Measurements from ENCODE around the gene KRT24. TPM values are rescaled to one million over a fixed set of nuclear protein-coding genes. Genes with fewer than 3 reads are reported as not detected.

KRT24 gene
- total and polyA plus RNA-seq, 8 donors, result not detected

DNA sequence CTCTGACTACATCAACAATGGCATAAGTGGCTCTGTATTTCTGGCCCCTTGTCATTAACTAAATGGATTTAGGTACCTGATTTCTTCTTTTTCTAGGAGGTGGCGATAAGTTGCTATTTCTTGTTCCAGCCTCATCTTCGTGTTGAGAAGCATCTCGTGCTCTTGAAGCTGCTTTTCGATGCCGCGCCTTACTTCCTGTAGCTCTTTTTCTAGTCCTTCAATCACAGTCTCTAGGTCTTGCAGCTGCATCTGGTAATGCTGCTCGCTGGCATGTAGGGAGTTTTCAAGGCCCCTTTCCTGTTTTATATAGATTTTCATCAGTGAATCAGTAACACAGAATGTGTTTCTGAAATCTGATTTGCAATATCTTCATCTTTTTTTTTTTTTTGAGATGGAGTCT, 43.6 kb downstream of the KRT24 start:
- no peaks in the 10 kb centered on the region for H3K9me3 ChIP-seq
- no peaks in the 10 kb centered on the region for H3K36me3 ChIP-seq
- no peak overlapping the region for H3K27ac ChIP-seq
- no peaks in the 10 kb centered on the region for H3K4me1 ChIP-seq
- no peak overlapping the region for H3K4me3 ChIP-seq
- DNase-seq (no peak), ATAC-seq (no peak)
- peaks cover 9 to 19% of the 10 kb centered on the region in 2 donors for H3K27me3 ChIP-seq
- intact Hi-C loops (cut with DNase I), result no loop called here
- TF ChIP-seq, protein P1, sequence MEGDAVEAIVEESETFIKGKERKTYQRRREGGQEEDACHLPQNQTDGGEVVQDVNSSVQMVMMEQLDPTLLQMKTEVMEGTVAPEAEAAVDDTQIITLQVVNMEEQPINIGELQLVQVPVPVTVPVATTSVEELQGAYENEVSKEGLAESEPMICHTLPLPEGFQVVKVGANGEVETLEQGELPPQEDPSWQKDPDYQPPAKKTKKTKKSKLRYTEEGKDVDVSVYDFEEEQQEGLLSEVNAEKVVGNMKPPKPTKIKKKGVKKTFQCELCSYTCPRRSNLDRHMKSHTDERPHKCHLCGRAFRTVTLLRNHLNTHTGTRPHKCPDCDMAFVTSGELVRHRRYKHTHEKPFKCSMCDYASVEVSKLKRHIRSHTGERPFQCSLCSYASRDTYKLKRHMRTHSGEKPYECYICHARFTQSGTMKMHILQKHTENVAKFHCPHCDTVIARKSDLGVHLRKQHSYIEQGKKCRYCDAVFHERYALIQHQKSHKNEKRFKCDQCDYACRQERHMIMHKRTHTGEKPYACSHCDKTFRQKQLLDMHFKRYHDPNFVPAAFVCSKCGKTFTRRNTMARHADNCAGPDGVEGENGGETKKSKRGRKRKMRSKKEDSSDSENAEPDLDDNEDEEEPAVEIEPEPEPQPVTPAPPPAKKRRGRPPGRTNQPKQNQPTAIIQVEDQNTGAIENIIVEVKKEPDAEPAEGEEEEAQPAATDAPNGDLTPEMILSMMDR (IDR thresholded peaks at IDR 0.05), result no peak

DNA sequence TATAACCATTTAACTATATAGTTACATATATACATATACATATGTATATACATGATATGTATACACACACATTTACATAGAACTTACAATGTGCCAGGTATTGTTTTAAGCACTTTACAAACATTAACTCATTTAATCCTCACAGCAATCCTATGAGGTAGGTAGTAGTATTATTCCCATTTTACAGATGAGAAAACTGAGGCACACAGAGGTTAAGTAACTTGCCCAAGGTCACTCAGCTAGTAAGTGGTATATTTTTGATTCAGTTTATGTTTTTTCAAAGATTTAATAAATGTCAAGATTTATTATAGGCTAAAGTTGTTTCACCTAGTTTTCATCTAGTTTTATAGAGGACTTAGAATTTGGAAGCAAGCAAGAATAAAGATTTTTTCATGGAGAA, 45.2 kb downstream of the KRT24 start:
- Histone ChIP-seq H3K27ac (no peak overlapping the region), H3K4me1 (no peaks in the 10 kb centered on the region), H3K4me3 (no peak overlapping the region), H3K36me3 (no peaks in the 10 kb centered on the region), H3K9me3 (no peaks in the 10 kb centered on the region), H3K27me3 (peaks cover 0 to 4% of the 10 kb centered on the region in 2 donors)
- DNase-seq, result no peak
- intact Hi-C loops (cut with DNase I), result no loop called here
- TF ChIP-seq, protein P1 (IDR thresholded peaks at IDR 0.05), result no peak
- ATAC-seq, result no peak

DNA sequence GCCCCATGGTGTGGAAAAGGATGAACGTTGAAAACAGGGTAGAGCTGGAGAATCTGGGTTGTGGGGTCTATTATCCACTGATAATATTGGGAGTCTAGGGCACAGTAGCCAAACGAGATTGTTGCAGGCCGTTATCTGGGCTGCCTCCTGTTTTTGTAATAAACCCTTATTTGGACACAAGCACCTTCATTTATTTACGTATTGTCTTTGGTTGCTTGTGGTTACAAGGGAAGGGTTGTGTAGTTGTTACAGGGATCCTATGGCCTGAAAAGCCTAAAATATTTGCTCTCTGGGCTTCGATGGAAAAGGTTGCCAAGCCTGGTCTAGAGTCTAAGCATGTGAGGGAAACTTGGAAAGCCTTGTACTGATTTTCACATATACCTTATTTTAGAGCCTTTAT, 51.6 kb downstream of the KRT24 start:
- H3K36me3 ChIP-seq, result no peaks in the 10 kb centered on the region
- intact Hi-C loops (cut with DNase I), result no loop called here
- TF ChIP-seq, protein P1 (IDR thresholded peaks at IDR 0.05), result no peak
- H3K9me3 ChIP-seq, result no peaks in the 10 kb centered on the region
- no peak for DNase-seq
- no peak overlapping the region for H3K4me3 ChIP-seq
- peaks cover 0 to 9% of the 10 kb centered on the region in 2 donors for H3K4me1 ChIP-seq
- H3K27ac ChIP-seq, result no peak overlapping the region
- H3K27me3 ChIP-seq, result no peaks in the 10 kb centered on the region
- no peak for ATAC-seq

DNA sequence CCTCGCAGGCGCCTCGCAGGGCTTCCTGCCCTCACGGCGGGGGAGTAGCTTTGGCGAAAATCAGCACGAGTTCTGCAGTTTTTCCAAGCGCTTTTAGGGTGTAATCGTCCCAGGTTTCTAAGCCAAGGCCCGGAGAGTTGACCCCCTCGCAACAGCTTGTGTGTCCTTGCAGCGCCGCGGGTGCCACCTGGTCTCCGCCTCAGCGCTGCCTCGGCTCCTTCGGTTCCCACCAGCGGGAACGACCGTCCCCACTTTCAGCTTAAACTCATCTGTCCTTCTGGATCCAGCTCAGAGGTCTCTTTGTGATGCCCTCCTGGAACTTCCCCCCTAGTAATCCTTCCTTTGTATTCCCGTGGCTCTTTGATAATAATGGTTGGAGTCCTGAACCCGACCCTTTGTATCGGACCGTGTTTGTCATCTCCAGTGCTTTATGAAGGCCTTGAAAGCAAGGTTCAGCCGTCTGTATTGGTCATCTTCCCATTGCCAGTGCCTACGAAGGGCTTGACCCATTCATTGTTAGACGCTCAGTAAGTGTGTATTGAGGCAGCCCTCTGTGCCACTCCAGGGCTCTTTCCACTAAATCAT, 55.1 kb downstream of the KRT24 start:
- TF ChIP-seq, protein P1 (IDR thresholded peaks at IDR 0.05), result no peak
- intact Hi-C loops (cut with DNase I), result no loop called here

More for the DNA sequence above, 55.1 kb downstream of the KRT24 start:
- peak overlapping the region; percentile 71 to 72 for H3K4me3 ChIP-seq
- H3K4me1 ChIP-seq, result peaks cover 8 to 36% of the 10 kb centered on the region in 2 donors
- no peaks in the 10 kb centered on the region for H3K9me3 ChIP-seq
- H3K27ac ChIP-seq, result peak overlapping the region; percentile 98 to 99
- ATAC-seq, result peak; percentile 60
- H3K27me3 ChIP-seq, result no peaks in the 10 kb centered on the region
- DNase-seq, result no peak
- peaks cover 0 to 13% of the 10 kb centered on the region in 2 donors for H3K36me3 ChIP-seq

Other genes with a start within 250 kb of the KRT24 start
- 1 to 10 TPM in 1 of 2 donors, under 1 TPM in 1; 0.23 to 1.6 TPM for gene TNS4, start 202.1 kb downstream of the KRT24 start, total RNA-seq
- gene TNS4, start 202.1 kb downstream of the KRT24 start, polyA plus RNA-seq (ENCODE audit: insufficient read length in 6 of 6), result under 1 TPM in 4 of 6 donors, not detected in 2; 0.03 to 0.18 (median 0.13) TPM
- 1 to 10 TPM in 1 of 2 donors, under 1 TPM in 1; 0.35 to 1.6 TPM for gene CCR7, start 138.3 kb downstream of the KRT24 start, total RNA-seq
- 1 to 10 TPM in 2 of 6 donors, under 1 TPM in 4; 0.48 to 1.3 (median 0.79) TPM for gene CCR7, start 138.3 kb downstream of the KRT24 start, polyA plus RNA-seq (ENCODE audit: insufficient read length in 6 of 6)
- gene SMARCE1, start 55.9 kb downstream of the KRT24 start, total RNA-seq, result 10 to 100 TPM; 83.9 to 87.6 TPM
- gene SMARCE1, start 55.9 kb downstream of the KRT24 start, polyA plus RNA-seq (ENCODE audit: insufficient read length in 6 of 6), result 100 to 1,000 TPM; 217 to 262 (median 235) TPM
- under 1 TPM in 1 of 2 donors, not detected in 1; 0.55 TPM for gene KRT222, start 38.6 kb downstream of the KRT24 start, total RNA-seq
- gene KRT222, start 38.6 kb downstream of the KRT24 start, polyA plus RNA-seq (ENCODE audit: insufficient read length in 6 of 6), result under 1 TPM; 0.21 to 0.61 (median 0.37) TPM
- gene KRT25, start 51.6 kb upstream of the KRT24 start, total RNA-seq, result not detected
- not detected for gene KRT25, start 51.6 kb upstream of the KRT24 start, polyA plus RNA-seq (ENCODE audit: insufficient read length in 6 of 6)
- gene KRT26, start 68.4 kb upstream of the KRT24 start, total RNA-seq, result not detected
- gene KRT26, start 68.4 kb upstream of the KRT24 start, polyA plus RNA-seq (ENCODE audit: insufficient read length in 6 of 6), result not detected
- under 1 TPM; 0.44 to 0.55 TPM for gene KRT27, start 78.8 kb upstream of the KRT24 start, total RNA-seq
- gene KRT27, start 78.8 kb upstream of the KRT24 start, polyA plus RNA-seq (ENCODE audit: insufficient read length in 6 of 6), result under 1 TPM in 5 of 6 donors, not detected in 1; 0.18 to 0.64 (median 0.38) TPM
- gene KRT28, start 96.2 kb upstream of the KRT24 start, total RNA-seq, result not detected
- not detected for gene KRT28, start 96.2 kb upstream of the KRT24 start, polyA plus RNA-seq (ENCODE audit: insufficient read length in 6 of 6)
- gene KRT10, start 118.9 kb upstream of the KRT24 start, total RNA-seq, result 10 to 100 TPM; 42.0 to 43.2 TPM
- 10 to 100 TPM; 30.5 to 58.2 (median 41.3) TPM for gene KRT10, start 118.9 kb upstream of the KRT24 start, polyA plus RNA-seq (ENCODE audit: insufficient read length in 6 of 6)
- not detected for gene KRT12, start 163.5 kb upstream of the KRT24 start, total RNA-seq
- under 1 TPM in 3 of 6 donors, not detected in 3; 0.10 to 0.26 (median 0.21) TPM for gene KRT12, start 163.5 kb upstream of the KRT24 start, polyA plus RNA-seq (ENCODE audit: insufficient read length in 6 of 6)
- gene KRT20, start 181.5 kb upstream of the KRT24 start, total RNA-seq, result not detected
- under 1 TPM in 2 of 6 donors, not detected in 4; 0.09 to 0.26 TPM for gene KRT20, start 181.5 kb upstream of the KRT24 start, polyA plus RNA-seq (ENCODE audit: insufficient read length in 6 of 6)
- 1 to 10 TPM in 1 of 2 donors, under 1 TPM in 1; 0.35 to 5.6 TPM for gene KRT23, start 233.9 kb upstream of the KRT24 start, total RNA-seq
- under 1 TPM in 5 of 6 donors, not detected in 1; 0.09 to 0.31 (median 0.17) TPM for gene KRT23, start 233.9 kb upstream of the KRT24 start, polyA plus RNA-seq (ENCODE audit: insufficient read length in 6 of 6)